Fibroblast of villous mesenchyme (primary cell): ENCODE results near the gene CADPS. TPM values are rescaled to one million over a fixed set of nuclear protein-coding genes. Genes with fewer than 3 reads are reported as not detected.

Source experiments
- DNase-seq: peaks from one replicate; pipeline ENCODE4 v3.0.0-alpha.2; 2010; ENCODE audit warnings: low read depth
- H3K4me3 ChIP-seq: 2 replicates; pipeline ENCODE4 v1.5.1; 2011; ENCODE audit warnings: low read depth, mild to moderate bottlenecking, low read length
- total RNA-seq: library from RNA; depleted of rRNA; stranded (reverse); fragments of >200 nt; gene quantifications from 2 replicates; pipeline ENCODE4 v1.2.3, GENCODE V29; 2012
- TF ChIP-seq, protein P1 (sequence below): IDR thresholded peaks from 2 replicates; pipeline ENCODE4 v1.5.1; 2012; ENCODE audit warnings: low read depth, mild to moderate bottlenecking, low read length; ENCODE audit not compliant: insufficient read depth

Gene CADPS
- total RNA-seq, 1 donor, result not detected

DNA sequence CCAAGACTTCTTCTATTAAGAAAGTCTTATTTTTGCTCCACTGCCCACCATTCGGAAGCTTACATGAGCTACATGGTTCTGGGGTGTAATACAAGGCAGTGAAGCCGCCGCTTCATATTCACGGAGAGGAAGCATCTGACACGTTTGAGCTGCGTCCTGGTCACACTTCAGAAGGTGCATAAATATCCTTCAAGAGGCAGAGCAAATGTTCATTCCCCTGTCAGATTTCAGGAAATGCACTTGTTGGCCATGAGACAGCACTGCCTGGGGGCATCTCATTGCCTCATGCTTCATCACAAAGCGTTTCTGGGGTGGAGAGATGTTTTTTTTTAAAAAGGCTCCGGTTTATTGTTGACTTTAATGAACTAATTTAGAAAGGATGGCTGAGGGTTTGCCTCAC, 119.9 kb downstream of the CADPS start:
- TF ChIP-seq, protein P1, sequence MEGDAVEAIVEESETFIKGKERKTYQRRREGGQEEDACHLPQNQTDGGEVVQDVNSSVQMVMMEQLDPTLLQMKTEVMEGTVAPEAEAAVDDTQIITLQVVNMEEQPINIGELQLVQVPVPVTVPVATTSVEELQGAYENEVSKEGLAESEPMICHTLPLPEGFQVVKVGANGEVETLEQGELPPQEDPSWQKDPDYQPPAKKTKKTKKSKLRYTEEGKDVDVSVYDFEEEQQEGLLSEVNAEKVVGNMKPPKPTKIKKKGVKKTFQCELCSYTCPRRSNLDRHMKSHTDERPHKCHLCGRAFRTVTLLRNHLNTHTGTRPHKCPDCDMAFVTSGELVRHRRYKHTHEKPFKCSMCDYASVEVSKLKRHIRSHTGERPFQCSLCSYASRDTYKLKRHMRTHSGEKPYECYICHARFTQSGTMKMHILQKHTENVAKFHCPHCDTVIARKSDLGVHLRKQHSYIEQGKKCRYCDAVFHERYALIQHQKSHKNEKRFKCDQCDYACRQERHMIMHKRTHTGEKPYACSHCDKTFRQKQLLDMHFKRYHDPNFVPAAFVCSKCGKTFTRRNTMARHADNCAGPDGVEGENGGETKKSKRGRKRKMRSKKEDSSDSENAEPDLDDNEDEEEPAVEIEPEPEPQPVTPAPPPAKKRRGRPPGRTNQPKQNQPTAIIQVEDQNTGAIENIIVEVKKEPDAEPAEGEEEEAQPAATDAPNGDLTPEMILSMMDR, result no peak
- no peak for DNase-seq
- H3K4me3 ChIP-seq, result no peak overlapping the region

DNA sequence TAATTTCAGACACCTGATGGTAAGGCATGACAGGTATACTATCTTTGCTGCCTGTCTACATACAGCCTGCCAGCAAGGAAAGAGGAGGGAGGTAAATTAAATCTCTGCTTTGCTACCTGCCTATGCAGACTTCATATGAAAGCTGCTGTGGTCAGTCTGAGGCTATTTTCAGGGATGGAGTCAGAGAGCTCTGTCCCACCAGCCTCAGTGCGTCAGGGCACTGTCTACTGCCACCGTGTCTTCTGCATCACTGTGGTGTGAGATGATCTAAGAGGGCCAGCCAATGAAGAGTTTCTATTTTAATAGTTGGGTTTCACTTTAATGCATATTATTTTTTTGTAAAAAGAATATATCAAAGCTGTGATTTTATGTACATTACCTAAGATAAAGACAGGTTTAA, 125.6 kb downstream of the CADPS start:
- no peak for DNase-seq
- H3K4me3 ChIP-seq, result no peak overlapping the region
- TF ChIP-seq, protein P1, result no peak

DNA sequence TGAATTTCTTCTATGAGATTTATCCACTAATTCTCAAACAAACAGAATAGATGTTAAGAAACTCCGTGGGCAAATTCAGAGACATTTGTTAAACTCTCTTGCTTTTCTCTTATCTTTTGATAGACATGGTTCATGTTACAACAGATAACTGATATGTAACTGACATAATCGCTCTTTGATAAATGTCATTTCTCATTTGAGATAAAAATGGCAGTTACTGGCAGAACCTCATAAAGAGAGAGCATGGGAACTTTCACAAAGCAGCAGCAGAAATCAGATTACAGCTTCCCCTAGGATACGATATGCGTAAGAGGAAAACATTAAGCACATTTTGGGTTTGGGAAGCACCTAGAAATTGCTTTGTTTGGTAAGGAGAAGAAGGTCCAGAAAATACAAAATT, 126.1 kb downstream of the CADPS start:
- DNase-seq, result no peak
- TF ChIP-seq, protein P1, result no peak
- no peak overlapping the region for H3K4me3 ChIP-seq

DNA sequence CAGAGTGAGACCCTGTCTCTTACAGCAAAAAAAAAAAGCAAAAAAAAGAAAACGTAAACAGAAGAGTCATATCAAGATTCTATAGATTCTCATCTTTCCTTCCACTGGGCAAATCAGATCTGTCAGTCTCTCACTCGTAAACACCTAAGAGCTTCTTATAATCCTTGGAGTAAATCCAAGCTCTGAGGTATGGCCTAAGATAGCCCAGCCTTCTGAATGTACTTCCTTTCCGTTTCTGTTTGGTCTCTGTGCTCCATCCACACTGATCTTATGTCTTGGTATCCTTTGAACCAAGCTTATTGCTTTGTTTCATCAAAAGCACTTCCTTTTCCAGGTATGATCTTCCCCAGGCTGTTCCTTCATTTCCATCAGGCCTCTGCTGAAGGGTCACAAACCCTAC, 137.8 kb downstream of the CADPS start:
- TF ChIP-seq, protein P1, result no peak
- no peak overlapping the region for H3K4me3 ChIP-seq
- no peak for DNase-seq

DNA sequence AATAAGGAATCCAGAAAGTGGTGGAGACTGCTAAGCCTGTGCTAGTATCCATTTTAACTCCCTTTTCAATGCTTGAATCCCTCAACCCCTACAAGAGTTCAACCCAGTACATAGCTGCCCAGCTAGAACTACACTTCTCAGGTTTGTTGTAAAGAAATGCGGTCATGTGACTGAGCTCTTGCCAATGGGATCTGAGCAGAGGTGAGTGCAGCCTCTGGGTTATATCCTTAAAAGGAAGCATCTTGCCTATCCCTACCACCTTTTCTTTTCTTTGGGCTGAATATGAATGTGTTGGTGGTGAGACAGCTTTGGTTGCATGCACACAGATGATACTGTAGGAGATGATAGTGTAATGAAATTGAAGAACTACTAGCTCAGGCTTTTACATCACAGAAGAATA, 139.7 kb downstream of the CADPS start:
- no peak for DNase-seq
- H3K4me3 ChIP-seq, result no peak overlapping the region
- TF ChIP-seq, protein P1, result no peak

DNA sequence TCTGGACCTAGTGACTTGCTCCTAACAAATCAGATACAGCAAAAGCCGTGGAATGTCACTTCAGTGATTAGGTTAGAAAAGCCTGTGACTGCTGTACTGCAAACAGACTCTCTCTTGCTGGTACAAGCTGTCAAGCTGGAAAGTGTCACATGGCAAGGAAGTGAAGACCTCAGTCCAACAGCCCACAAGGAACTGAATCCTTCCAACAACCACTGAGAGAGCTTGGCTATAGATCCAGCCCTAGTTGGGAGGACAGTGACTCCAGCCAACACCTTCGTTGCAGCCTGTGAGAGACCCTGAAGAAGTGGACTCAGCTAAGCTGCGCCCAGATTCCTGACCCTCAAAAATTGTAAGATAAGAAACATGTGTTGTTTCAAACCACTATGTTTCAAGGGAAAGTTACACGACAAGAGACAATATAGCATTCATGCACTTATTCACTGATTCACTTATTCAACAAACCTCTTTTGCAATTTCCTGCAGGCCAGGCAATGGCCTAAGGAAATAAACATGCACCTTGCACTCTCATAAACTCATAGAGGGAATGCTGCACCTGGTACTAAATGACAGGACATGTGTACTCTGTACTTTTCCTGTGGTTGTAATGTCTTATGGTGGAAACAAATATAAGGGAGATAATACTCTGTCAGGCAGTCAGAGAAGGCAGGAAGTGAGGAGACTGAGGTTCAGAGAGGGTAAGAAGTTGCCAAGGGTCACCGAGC, 142.9 kb downstream of the CADPS start:
- no peak for DNase-seq
- TF ChIP-seq, protein P1, result no peak
- H3K4me3 ChIP-seq, result no peak overlapping the region

DNA sequence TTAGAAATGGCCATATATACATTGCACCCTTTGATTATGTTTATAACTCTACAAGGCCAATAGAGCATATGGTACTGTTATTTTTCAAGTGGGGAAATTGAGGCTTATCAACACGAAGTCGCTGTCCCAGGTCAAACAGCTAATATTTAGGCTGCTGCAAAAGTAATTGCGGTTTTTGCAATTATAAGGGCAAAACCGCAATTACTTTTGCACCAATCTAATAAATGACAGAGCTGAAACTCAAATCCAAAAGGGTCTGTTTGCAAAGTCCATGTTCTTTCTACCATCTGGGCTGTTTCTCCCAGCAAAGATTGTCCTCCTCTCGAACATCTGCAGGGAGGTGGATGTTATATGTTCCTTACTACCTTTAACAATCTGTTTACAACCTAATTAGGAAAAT, 147.2 kb downstream of the CADPS start:
- no peak for DNase-seq
- TF ChIP-seq, protein P1, result no peak
- H3K4me3 ChIP-seq, result no peak overlapping the region
